NOMO-1 treated with DMSO at 0.1 percent for 48 hours (cell line): ENCODE results near the gene FBN3.
"Not testable (repeated sequence)": the region's sequence is repeated elsewhere in the genome, so short reads cannot be mapped to it uniquely, and the experiment has no call there.

Experiments used
- DNase-seq: peaks from one replicate; lab custom pipeline; 2025; ENCODE audit not compliant: unreplicated experiment; lab: John Stamatoyannopoulos, UW

Gene FBN3

GRCh38 chr19:8064911-8065874 lies 84.2 kb downstream of the FBN3 start:
- no peak for DNase-seq

GRCh38 chr19:8057545-8058270 lies 91.7 kb downstream of the FBN3 start:
- no peak for DNase-seq

DNA sequence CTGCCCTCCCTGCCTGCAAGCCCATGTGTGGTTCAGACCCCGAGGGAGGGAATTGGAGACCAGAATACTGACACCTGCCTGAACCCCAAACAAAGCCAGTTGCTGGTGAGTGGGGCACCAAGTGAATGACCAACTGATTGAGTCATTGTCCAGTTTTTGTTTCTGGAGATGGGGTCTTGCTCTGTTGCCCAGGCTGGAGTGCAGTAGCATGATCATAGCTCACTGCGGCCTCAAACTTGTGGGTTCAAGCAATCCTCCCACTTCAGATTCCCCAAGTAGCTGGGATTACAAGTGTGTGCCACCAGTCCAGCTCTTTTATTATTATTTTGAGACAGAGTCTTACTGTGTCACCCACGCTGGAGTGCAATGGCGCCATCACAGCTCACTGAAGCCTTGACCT lies 92.9 kb downstream of the FBN3 start:
- DNase-seq, result no peak

- no peak for DNase-seq
These were observed 95.2 kb downstream of the FBN3 start for GRCh38 chr19:8054169-8054568.

DNA sequence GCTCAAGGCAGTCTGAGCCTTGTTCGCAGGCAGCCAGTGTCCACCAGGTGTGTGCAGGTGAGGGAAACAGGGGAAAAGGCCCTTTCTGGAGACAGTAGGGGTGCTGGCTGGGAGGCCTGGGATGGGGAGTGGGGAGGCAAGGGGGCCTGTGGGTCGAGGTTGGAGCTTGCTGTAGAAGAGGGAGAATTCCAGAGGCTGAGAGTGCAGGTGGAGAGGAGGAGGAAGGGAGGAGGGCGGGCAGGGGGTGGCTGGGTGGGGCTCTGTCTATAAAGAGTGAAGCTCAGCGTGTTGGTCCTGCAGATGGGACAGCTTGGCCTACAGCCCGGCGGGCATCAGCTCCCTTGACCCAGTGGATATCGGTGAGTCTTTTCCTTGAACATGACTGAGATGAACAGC lies 96.9 kb downstream of the FBN3 start, which contains the start of gene CCL25:
TSS of gene CCL25 (plus strand) at position 297 of the 396 bp plus-strand sequence. CDS start 290 bp downstream, outside the sequence.
- DNase-seq, result no peak

DNA sequence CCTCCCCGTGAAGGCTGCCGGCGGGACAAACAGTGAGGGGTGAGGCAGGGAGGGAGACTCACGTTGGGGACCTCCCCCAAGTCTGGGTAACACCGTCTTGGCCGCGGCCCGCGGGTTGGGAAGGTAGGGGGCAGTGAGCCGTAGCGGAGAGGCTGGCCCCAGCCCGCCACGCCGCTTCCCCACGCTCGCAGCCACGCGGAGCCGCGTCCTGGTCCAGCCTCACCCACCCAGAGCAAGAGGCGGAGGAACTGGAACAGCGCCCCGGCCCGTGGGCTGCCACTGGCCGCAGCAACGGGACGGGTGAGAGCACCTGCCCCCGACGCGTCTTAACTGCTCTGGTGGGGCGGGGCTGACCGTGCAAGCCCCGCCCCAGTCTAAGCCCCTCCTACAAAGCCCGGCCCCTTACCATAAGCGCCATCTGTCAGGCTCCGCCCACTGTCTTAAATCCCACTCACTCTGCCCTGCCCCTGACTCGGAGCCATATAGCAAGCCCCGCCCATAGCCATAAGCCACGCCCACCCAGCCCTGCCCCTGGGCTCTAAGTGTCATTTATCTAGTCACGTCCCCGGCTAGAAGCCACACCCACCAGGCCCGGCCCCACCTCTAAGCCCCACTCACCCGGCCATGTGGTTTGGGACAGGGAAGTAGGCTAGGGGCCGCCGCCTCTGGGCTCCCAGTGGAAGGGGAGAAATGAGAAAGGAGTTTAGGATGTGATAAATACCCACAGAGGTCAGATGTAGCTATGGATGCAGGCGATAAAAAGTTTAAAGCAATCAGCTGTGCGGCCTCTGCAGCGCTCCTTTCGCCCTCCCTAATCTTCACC lies 98.9 kb downstream of the FBN3 start:
- DNase-seq, result peak; percentile 98

DNA sequence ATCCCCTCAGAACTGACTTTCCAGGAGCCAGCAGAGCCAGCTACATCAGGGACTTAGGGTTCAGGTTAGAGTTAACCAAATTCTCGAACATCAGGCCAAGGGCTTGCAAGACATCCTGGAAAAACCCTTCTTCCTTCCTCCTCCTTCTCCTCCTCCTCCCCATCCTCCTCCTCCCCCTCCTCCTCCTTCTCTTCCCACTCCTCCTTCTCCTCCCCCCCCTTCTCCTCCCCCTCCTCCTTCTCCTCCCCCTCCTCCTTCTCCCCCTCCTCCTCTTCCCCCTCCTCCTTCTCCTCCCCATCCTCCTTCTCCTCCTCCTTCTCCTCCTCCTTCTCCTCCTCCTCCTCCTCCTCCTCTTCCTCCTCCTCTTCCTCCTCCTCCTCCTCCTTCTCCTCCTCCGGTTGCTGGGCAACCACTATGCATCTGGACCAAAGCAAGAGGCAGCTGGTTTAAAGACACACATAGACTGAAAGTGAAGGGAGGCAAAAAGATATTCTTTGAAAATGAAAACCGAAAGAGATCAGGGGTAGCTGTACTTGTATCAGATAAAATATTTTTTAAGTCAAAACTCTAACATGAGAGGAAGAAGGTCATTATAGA lies 102.7 kb downstream of the FBN3 start:
- DNase-seq, result no peak

- no peak for DNase-seq
These were observed 103.4 kb downstream of the FBN3 start for GRCh38 chr19:8045872-8046568.

- DNase-seq, result no peak
These were observed 105.4 kb downstream of the FBN3 start for GRCh38 chr19:8044018-8044417.

GRCh38 chr19:8042900-8043299 lies 106.5 kb downstream of the FBN3 start:
- no peak for DNase-seq

DNA sequence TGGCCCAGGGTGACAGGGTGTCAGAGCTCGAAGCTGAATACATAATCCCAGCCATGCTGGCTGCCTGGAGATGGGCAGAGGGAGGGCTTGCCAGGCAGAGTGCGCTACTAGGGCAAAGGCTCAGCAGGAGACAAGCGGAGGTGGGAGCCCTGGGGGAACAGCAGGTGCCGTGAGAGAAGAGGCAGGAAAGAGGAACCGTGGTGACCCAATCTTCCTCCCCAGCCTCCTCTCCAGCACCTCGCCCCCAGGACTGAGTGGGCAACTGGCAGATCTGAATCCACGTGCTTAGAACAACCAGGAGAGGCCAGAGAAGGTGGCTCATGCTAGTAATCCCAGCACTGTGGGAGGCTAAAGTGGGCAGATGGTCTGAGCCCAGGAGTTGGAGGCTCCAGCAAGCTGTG lies 107.9 kb downstream of the FBN3 start:
- peak; percentile 21 for DNase-seq

DNA sequence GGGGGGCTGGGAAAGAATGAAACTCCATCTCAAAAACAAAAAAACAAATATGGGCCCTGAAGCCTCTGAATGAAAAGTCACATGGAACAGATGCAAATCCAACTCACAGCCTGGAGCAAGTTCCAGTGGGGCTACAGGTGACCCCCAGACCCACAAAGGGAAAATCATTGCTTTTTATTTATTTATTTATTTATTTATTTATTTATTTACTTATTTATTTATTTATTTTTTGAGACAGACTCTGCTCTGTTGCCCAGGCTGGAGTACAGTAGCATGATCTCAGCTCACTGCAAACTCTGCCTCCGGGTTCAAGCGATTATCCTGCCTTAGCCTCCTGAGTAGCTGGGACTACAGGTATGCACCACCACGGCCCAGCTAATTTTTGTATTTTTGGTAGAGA lies 110.2 kb downstream of the FBN3 start:
- DNase-seq, result no peak

DNA sequence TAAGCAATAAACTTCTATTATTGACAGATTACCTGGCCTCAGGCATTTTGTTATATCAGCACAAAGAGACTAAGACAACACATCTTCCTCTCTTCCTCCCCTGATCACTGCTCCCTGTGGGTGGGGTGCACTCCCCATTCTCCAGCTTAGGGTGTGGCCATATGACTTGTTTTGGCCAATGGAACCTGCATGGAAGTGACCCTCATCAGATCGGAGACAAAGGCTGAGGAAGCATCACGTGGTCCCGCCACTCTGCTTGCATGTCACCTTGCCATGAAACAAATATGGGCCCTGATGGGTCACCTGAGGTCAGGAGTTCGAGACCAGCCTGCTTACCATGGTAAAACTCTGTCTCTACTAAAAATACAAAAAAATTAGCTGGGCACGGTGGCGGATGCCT lies 110.6 kb downstream of the FBN3 start:
- no peak for DNase-seq

DNA sequence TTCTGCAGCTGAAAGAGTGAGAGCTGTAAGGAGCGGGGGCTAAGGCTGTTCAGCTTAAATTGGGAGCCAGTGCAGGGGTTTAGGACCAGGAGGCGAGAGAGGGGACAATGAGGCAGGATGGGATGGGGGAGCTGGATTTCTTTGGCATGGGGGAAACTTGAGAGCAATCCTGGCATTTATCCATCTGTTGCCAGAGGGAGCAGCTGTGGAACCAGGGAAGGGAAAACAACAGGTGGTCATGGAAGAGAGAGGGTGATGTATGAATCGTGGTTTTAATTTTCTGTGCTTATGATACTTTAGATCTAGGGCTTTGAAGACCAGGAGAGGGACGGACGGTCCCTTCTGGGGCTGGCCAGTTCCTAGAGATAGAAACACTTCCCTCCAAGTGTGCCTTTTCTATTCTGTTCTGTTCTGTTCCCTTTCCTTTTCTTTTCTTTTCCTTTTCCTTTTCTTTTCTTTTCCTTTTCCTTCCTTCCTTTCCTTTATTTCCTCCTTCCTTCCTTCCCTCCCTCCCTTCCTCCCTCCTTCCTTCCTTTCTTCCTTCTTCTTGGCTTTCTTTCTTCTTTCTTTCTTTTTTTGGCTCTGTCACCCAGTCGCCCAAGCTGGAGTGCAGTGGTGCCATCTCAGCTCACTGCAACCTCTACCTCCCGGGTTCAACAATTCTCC lies 112.8 kb downstream of the FBN3 start:
- DNase-seq, result no peak

GRCh38 chr19:8034178-8034525 lies 115.2 kb downstream of the FBN3 start:
- no peak for DNase-seq

- DNase-seq, result not testable (repeated sequence)
These were observed 115.9 kb downstream of the FBN3 start for GRCh38 chr19:8033287-8034177.

DNA sequence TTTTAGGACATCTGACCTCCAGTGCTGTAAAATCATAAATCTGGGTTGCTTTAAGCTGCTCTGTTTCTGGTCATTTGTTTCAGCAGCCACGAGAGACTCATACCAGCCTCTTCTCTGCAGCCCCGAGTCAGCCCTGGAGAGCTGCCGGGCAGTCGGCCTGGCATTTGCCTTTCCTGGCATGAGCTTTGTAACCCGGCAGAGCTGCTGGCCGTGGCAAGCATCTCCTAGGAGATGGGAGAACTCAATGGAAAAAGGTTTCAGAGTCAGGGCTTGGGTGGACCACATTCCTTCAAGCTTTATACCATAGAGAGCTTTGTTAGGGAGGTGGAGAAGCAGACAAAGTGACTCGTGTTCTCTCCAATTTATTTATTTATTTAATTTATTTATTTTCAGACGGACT lies 118.4 kb downstream of the FBN3 start:
- no peak for DNase-seq

DNA sequence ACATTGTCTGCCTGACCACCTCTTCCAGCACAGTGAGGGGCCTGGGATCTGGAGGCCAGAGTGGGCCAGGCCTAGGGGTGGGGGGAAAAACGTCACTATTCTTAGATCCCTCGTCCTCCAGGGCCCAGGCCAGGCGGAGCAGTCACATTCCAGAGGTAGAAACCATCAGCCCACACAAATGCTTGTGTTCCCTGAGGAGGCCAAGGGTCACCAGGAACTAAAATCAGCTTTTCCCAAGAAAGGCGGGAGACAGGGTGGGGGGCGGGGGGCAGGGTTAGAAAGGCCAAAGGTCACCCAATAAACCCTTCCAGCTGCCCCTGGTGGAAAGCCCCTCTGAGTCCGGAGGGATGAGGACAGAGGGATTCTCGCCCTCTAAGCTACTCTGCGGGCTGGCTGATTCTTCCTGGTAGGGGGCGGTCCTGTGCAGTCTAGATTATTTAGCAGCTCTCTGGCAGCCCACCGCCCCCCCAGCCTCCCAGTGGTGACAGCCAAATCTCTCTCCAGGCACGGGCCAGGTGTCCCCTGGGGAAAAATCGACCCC lies 120.4 kb downstream of the FBN3 start:
- no peak for DNase-seq
